ENCODE results near the gene CMKLR1.

CMKLR1 gene, protein sequence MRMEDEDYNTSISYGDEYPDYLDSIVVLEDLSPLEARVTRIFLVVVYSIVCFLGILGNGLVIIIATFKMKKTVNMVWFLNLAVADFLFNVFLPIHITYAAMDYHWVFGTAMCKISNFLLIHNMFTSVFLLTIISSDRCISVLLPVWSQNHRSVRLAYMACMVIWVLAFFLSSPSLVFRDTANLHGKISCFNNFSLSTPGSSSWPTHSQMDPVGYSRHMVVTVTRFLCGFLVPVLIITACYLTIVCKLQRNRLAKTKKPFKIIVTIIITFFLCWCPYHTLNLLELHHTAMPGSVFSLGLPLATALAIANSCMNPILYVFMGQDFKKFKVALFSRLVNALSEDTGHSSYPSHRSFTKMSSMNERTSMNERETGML

DNA sequence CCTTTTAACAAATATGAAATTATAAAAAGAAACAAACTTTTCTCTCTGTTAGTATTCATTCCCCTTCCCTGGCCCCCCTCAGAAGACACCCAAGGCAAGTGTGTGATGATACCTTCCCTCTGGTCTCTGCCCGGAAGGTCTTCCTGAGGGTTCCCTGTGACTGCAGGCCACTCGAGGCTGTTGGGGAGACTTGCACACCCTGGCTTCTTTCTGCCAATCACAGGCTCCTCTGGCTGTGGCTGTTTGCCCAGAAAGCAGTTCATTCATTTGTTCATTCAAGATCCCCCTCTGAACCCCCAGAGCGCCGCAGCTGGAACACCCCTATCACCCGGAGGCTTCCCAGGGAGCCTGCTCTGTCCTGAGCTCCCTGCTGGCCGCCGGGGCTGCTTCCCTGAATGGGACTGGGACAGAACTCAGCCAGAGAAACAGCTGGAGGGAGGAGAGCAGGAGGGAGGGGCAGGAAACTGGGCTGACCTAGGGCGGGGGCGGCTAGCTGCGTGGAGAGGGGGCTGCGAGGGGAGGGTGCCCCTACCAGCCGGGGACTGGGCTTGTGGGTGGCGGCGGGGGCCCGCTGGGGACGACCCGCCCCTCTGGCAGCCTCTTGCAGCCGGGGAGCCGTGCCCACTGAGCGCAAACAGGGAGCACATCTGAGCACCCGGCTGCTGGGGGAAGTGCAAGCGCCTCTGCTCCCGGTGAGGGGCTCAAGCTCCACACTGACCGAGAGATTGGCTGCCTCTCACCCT, at the start of gene CMKLR1:
CMKLR1 (minus strand) TSS at position 397 of the 743 bp plus-strand sequence. CDS start 45,720 bp downstream, outside the sequence.
- DNase-seq (ENCODE audit: low spot score), result no peak

DNA sequence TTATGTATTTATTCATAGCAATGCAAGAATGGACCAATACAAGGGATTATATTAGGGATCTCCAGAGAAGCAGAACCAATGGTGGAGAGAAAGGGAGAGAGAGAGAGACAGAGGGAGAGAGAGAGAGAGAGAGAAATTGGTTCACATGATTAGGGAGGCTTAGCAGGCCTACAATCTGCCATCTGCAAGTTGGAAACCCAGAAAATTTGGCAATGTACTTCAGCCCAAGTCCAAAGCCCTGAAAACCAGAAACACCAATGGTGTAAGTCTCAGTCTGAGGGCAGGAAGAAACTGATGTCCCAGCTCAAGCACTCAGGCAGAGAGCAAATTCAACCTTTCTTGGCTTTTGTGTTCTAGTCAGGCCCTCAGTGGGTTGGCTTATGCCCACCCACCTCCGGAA, 48.7 kb upstream of the CMKLR1 start:
- DNase-seq (ENCODE audit: low spot score), result no peak

DNA sequence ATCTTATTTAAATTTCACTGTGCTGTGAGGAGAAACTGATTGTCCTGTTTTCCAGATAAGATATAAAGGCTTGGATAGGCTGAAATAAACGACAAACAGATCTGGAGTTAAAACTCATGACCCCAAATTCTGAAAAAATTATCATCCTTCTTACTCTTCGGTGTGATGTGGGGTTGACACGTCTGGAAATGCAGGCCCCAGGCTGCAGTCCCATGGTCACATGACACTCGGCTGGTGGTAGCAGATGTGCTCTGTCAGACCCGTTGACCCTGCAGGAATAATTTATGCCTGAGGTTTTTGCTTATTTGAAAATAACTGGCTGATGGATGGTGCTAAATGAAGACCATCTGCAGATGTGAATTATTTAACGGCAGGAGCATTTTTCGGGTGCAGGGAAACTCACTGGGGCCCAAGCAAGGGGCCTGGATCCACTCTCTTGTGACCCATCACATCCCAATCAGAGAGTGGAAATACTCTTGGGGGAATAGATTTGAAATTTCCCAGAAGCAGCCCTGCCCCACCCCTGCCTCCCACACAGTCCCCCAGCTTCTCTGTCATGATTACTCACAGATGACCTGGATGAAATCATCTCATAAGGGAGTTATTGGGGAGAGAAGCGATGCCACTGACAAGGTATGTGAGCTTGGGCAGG, 47.7 kb upstream of the CMKLR1 start:
- DNase-seq (ENCODE audit: low spot score), result no peak

DNA sequence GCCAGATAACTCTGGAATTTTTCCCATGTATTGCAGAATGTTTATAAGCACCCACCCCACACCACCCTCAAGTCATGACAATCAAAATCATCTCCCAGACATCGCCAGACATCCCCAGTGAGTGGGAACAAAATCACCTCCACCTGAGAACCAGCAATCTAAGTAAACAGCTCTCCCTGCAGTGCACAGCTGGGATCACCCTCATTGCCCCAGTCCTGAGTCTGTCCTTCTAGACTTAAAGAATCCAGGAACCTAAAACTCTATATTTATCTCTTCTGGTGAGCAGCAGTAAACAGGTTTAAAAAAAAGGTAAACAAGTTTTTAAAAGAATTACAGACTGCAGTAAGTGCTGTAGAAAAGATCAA, 43.3 kb upstream of the CMKLR1 start:
- no peak for DNase-seq (ENCODE audit: low spot score)

DNA sequence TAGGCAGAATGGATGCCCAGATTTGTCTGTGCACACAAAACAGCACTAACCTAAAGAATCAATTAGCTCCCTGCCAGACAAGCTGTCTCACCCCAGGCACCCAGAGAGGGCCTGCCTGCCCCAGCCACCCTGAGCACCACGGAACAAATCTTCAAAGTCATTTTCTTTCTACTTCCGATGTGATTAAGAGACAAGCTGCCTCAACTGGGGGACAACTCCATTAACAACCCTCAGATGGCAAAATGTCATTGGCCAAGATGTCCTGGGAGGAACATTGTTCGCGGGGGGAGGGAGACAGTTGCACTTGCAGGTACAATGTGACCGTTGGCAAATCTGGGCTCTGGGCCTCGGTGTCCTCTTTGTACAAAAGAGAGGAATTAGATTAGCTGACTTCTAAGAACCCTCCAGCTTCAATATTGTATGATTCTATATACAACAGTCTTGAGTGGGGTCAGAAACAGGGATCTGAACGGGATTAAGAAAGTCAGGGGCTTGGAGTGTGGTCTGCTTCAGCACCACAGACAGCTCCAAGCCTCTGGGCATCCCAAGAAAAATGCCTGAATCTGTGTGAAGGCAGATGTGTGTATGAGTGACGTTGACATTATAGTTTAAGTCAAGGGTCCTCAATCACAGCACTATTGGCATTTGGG, 42.8 kb upstream of the CMKLR1 start:
- peak; percentile 21 for DNase-seq (ENCODE audit: low spot score)

DNA sequence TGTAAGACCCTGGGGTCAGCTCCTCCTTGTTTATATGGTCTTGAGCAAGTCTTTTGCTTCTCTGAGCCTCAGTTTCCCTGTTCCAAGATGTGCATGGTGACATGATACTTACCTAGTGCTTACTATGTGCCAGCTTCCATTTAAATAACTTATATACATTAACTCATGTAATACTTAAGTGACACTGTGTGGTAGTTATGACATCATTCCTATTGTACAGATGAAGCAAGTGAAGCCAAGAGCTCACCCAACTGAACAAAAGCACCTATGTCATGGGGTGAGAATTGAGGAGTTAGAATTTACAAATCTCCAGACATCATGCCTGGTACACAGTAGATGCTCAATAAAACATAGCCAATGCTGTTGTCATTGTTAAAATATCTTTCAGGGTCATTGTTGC, 41.3 kb upstream of the CMKLR1 start:
- no peak for DNase-seq (ENCODE audit: low spot score)

DNA sequence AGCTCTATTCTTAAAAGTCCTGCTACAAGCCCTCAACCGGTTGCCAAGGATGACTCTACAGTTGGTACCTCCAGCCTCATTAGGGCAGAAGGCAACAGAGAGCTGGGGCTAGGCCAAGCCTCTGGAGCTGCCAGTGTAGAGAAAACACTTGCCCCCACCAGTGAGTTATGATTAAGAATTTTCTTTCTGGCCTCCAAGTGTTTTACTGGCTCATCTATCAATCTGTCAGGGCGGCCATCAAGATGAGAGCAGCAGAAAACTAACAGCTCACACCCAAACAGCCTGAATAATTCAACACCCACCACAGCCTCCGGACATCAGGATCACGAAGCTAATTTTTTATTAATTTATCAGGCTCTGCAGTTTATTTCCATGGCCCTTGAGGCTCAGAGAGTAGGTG, 40.7 kb upstream of the CMKLR1 start:
- DNase-seq (ENCODE audit: low spot score), result no peak

DNA sequence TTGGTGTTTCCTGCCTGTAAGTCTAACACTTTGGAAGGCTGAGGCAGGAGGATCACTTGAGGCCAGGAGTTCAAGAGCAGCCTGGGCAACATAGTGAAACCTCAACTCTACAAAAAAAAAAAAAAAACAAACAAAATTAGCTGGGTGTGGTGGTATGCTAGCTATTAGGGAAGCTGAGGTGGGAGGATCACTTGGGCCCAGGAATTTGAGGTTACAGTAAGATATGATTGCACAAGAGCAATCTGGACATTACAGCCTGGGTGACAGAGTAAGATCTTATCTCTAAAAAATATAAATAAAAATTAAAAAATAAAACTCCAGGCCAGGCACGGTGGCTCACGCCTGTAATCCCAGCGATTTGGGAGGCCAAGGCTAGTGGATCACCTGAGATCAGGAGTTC, 39.8 kb upstream of the CMKLR1 start:
- DNase-seq (ENCODE audit: low spot score), result no peak

DNA sequence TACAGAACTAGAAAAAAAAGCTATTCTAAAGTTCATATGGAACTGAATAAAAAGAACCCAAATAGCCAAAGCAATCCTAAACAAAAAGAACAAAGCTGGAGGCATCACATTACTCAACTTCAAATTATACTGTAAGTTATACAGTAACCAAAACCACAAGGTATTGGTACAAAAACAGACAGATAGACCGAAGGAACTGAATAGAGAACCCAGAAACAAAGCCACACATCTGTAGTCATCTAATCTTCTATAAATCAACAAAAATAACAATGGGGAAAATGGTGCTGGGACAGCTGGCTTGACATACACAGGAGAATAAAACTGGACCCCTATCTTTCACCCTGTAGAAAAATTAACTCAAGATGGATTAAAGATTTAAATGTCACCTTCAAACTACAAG, 38.1 kb upstream of the CMKLR1 start:
- DNase-seq (ENCODE audit: low spot score), result no peak

DNA sequence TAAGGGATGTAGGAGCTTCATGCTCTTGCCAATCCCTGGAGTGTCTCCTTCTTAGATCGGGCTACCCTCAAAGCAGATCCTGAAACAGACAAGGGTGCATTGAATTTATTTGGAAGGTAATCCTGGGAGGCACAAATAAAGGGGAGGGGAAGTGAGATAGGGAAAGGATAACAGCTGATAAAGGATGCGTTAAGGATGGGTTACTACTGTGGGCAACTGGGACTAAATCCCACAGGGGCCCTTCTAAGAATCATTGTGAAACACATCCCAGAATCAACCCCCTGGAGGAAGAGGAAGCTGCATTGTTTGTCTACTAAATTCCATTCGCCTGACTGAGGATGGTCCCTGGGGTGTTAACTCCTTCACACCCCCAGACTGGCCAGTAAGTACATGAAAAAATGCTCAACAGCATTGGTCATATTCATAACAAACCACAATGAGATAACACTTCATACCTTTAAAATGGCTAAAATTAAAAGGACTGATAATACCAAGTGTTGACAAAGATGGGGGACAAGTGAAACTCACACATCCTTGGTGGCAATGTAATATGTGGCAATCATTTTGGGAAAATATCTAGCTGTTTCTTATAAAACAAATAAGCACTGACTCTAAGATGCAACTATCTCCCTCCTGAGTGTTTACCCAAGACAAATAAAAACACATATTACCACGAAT, 37.0 kb upstream of the CMKLR1 start:
- DNase-seq (ENCODE audit: low spot score), result no peak

DNA sequence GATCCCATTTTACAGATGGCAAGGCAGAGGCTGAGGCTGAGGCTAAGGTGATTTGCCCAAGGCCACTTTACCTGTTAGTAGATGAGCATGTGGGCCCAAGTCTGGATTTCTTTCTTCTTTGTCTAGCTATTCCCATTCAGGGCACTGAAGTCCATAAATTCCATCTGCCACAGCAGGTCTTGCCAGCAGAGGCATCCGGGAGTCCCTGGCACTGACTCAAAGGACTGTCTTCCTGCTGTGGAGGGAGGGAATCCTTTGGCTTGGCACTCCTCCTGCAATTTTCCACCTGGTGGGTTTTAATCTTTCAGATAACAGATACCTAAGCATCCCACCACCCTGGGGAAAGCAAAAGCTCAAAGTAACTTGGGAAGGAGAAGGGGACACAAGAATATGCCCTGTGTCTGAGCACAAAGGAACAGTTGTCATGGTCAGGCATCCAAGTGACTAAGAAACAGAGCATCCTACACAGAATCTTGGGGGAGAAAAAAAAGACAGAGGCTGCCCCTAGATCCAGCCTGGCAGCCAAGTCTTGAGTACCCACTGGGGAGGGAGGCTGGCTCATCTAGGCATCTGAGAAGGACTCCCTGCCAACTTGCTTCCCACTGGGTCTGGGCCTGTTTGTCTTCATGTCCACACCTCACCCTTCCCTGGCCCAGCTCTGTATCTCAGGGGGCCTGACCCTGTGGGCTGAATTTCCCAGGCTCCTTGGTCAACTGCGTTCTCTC, 35.6 kb upstream of the CMKLR1 start:
- DNase-seq (ENCODE audit: low spot score), result no peak

DNA sequence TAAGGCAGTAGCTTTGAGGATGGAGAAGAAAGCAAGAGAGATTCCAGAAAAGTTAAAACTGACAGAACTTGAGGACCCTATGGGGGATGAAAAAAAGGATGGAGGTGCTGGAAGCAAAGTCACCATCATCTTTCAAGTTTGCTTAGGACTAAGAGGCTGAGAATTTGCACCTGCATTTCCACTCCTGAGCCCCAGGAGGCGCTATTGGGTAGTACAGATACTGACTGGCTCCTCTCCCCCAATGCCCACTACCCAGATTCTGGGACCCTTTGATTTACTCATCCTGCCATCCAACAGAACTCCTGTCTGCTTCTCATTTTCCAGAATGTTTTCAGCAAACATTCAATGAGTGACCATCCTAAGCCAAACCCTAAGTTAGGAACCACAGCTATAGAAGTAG, 34.0 kb upstream of the CMKLR1 start:
- no peak for DNase-seq (ENCODE audit: low spot score)

DNA sequence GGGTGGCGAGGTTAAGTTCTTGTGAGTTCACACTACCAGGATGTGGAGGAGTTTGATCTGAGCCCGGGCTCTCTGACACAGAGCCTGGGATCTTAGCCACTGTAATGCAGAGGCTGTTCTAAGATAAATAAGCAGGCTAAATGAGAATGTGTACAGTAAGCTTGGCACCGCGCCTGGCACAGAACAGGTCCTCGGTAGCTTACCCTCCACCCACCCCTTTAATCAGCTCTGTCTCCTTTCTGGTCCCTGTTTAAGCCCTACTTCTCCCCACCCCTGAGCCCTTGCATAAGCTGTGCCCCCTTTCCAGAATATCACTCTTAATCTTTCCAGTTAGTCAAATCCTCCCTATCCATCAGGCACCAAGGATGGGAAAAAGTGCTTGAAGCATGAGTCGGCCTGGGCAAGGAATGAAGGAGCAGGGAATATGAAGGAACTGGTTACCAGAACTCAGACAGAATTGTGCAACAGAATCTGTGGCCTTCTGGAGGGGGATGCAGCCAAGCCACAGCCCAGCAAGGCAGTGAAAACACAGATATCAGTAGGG, 32.8 kb upstream of the CMKLR1 start:
- no peak for DNase-seq (ENCODE audit: low spot score)

DNA sequence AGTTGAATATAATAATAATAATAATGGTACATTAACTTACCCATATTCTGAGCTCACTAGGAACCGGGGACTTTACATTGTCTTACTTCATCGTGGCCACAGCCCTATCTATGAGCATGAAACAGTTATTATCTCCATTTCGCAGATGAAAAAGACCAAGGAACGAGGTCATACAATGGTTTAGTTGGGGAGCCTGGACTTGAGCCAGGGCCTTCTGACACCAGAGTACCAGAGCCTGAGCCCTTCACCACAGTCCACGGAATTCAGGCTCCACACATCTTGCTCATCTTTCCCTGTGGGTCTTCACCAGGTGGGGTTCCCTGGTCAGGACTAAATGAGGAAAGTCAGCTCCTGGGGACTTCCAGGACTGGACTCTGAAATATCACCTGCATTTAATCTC, 31.3 kb upstream of the CMKLR1 start:
- DNase-seq (ENCODE audit: low spot score), result no peak

DNA sequence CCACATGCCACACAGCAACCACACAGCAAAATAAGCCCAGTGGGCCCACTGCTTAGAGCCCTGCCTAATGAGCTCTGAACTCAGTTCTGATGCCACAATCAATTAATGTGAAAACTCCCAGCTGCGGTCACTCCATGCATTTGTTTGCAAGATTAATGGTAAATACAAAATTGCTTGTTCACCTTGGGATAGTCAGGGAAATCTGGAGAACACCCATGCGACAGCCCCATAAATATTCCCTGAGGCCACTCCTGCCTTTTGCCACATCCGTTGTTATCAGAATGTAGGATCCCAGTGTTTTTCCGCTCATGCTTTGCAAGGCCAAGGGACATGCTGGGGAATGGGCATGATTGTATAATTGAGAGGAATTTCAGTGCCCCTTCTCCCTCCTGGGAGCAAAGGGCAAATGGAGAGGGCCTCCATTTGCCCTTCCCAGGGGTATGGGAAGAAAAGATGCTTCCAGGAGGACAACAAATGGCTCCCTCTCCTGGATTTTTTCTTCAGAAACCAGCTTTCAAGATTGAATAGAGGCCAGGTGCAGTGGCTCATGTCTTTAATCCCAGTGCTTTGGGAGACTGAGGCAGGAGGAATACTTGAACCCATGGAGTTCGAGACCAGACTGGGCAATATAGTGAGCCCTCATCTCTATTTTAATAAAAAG, 30.8 kb upstream of the CMKLR1 start:
- DNase-seq (ENCODE audit: low spot score), result no peak

DNA sequence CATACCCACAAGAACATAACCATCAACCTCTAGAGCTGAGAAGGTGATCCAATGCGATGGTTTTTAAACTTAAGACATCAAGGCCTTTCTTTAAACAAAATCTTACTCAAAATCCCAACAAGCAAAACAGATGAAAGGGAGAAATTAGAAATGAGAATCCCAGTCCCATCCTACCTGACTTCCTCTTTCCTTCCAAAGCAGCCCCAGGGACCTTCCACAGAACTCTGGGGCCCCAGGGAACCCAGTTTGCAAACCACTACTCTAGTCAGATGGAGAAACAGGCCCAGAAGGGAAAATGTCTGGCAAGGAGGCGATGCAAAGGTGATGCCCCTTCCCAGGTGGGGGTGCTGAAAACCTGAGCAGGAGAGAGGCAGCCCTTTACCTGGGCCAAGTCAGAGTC, 29.0 kb upstream of the CMKLR1 start:
- no peak for DNase-seq (ENCODE audit: low spot score)

DNA sequence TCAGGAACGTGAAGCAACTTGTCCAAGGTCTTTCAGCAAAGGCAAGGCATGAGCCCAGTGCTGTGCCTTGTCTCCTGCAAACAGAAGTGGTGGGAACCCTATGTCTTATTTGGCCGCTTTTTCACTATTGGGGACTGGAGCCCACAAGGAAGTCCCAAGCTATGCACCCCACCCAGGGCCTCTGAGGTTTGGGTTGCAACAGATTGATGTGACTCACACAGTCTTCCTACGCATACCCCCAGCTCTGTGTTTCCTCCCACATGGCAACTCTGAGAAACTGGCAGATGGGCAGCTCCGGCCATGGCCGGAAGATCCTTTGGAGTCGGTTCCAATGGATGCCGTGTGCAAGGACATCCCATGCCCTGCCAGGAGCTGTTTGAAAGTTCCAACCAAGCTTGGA, 28.3 kb upstream of the CMKLR1 start:
- DNase-seq (ENCODE audit: low spot score), result no peak

DNA sequence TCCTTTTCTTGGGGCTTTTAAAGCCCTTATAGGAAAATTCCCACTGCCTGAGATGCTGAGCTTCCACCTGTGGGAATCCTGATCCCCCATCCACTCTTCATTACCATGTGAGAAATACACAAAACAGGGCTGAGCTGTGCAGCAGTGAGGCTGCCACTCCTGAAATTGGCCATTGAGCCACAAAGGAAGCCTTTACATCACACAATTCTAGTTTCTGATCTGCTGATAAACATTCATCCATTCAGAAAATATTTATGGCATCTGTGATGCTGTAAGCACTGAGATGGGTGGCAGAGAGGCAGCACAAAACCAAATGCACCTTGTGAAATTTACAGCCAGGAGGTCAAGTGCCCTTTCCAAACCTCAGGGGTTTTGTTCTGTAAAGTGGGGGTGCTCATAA, 26.2 kb upstream of the CMKLR1 start:
- no peak for DNase-seq (ENCODE audit: low spot score)

DNA sequence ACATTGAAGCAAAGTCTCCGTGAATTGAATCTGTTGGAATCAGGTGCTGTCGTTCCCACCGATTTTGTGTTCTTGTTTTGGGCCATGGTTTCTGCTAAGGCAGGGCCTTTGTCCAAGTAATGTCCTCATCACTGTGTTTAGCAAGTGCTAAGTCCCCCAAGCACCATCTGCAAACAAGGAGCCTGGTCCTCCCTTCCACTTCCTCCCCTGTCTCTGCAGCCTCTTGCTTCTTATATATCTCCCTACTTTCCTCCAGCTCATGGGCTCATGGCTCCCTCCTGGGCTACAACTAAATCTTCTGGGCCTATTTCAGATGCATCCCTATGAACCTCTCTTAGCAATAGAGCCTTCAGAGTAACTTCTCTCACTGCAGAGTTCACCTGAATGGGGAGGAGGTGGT, 25.8 kb upstream of the CMKLR1 start:
- DNase-seq (ENCODE audit: low spot score), result no peak

DNA sequence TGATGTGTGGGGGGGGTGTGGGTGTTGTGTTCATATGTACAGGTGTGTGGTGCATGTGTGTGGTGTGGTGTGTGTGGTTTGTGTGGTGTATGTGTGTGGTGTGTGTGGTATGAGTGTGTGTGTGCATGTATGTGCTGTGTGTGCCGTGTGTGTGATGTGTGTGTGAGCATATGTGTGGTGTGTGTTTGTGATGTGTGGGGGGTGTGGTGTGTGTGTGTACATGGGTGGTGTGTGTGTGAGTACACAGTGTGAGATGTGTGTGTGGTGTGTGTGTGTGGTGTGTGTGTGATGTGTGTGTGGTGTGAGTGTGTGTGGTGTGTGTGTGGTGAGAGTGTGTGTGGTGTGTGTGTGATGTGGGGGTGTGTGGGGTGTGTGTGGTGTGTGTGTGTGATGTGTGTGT, 24.5 kb upstream of the CMKLR1 start:
- no peak for DNase-seq (ENCODE audit: low spot score)

DNA sequence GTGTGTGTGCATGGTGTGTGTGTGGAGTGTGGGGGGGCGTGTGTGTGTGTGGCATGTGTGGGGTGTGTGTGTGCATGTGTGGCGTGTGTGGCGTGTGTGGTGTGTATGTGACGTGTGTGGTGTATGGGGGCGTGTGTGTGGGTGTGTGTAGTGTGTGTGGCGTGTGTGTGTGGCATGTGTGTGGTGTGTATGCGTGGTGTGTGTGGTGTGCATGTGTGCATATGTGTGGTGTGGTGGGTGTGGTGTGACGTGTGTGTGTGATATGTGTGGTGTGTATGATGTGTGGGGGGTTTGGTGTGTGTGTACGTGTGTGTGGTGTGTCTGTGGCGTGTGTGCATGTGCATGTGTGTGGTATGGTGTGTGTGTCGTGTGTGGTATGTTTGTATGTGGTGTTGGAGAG, 24.1 kb upstream of the CMKLR1 start:
- no peak for DNase-seq (ENCODE audit: low spot score)
